ENCODE measurements around the gene RDH11.

The RDH11 gene

DNA sequence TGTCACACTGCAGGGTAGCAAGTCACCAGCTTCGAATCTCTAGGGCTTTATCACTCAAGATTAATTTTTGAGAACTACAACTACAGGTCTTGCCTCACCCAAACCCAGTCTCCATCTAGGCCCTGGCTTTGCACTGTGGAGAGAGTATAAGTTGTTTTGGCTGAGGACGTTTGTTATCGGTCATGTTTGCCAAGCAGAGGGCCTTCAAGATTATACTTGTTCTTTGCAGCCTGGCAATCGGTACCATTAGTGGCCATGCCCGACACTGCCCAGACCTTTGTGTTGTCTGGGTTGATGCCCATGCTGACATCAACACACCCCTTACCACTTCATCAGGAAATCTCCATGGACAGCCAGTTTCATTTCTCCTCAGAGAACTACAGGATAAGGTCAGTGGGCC is 50.1 kb downstream of the RDH11 start:
- TF ChIP-seq, protein P1, sequence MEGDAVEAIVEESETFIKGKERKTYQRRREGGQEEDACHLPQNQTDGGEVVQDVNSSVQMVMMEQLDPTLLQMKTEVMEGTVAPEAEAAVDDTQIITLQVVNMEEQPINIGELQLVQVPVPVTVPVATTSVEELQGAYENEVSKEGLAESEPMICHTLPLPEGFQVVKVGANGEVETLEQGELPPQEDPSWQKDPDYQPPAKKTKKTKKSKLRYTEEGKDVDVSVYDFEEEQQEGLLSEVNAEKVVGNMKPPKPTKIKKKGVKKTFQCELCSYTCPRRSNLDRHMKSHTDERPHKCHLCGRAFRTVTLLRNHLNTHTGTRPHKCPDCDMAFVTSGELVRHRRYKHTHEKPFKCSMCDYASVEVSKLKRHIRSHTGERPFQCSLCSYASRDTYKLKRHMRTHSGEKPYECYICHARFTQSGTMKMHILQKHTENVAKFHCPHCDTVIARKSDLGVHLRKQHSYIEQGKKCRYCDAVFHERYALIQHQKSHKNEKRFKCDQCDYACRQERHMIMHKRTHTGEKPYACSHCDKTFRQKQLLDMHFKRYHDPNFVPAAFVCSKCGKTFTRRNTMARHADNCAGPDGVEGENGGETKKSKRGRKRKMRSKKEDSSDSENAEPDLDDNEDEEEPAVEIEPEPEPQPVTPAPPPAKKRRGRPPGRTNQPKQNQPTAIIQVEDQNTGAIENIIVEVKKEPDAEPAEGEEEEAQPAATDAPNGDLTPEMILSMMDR (IDR thresholded peaks at IDR 0.05; ENCODE audit: control insufficient read depth, insufficient read depth, low read depth, low read length, missing control alignments): no peak
- no peak overlapping the region for H3K4me3 ChIP-seq (ENCODE audit: control insufficient read depth, low read depth, low read length)
- no peak for DNase-seq (ENCODE audit: low read depth)

DNA sequence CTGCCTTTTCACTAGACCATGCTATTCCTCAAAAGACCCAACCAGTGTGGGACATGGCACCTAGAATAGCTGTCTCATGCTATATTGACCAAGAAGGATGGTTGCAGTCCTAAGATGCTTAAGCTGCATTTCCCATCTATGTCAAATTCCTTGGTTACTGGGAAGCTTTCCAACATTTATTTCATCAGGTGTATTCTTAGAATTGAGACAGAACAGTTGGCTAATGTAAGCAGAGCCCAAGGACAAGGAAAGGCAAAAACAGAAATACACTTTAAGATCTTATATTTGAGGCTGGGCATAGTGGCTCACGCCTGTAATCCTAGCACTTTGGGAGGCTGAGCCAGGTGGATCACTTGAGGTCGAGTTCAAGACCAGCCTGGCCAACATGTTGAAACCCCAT is 51.1 kb downstream of the RDH11 start:
- TF ChIP-seq, protein P1 (IDR thresholded peaks at IDR 0.05; ENCODE audit: control insufficient read depth, insufficient read depth, low read depth, low read length, missing control alignments): no peak
- DNase-seq (ENCODE audit: low read depth): no peak
- no peak overlapping the region for H3K4me3 ChIP-seq (ENCODE audit: control insufficient read depth, low read depth, low read length)

- no peak overlapping the region for H3K4me3 ChIP-seq (ENCODE audit: control insufficient read depth, low read depth, low read length)
- DNase-seq (ENCODE audit: low read depth): no peak
- TF ChIP-seq, protein P1 (IDR thresholded peaks at IDR 0.05; ENCODE audit: control insufficient read depth, insufficient read depth, low read depth, low read length, missing control alignments): no peak
These were observed 51.9 kb downstream of the RDH11 start for GRCh38 chr14:67643713-67644112.

DNA sequence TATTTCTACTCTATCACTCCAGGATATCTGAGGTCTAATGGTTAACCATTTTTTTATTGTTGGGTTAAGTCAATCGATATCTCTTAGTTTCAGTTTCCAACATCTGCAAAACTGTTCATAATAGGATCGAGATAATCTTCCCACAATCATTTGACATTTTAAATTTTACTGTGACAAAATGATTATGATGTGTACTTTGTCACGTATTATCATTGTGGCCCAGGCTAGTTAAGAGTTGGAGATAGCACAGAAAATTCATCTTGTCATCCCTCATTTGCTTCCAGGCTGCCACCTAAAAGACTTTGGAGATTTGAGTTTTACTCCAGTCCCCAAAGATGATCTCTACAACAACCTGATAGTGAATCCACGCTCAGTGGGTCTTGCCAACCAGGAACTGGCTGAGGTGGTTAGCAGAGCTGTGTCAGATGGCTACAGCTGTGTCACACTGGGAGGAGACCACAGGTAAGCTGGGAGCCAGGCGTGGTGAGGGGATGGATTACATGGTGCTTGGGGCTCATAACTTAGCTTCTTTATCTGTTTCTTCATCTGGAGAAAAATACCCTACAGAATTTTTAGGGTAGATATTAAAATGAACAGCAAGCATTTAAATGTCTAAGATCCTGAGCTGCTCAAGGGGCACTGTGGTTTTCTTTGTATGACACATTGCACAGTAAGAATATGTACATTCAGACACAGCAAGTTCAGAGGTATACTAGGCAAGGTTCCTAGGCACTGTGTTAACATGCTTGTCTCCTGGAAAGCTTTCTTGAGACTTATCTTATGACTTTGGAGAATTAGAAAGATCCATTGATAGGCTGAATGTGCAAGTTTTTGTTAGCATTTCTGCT is 53.4 kb downstream of the RDH11 start:
- DNase-seq (ENCODE audit: low read depth): no peak
- TF ChIP-seq, protein P1 (IDR thresholded peaks at IDR 0.05; ENCODE audit: control insufficient read depth, insufficient read depth, low read depth, low read length, missing control alignments): no peak
- H3K4me3 ChIP-seq (ENCODE audit: control insufficient read depth, low read depth, low read length): no peak overlapping the region

DNA sequence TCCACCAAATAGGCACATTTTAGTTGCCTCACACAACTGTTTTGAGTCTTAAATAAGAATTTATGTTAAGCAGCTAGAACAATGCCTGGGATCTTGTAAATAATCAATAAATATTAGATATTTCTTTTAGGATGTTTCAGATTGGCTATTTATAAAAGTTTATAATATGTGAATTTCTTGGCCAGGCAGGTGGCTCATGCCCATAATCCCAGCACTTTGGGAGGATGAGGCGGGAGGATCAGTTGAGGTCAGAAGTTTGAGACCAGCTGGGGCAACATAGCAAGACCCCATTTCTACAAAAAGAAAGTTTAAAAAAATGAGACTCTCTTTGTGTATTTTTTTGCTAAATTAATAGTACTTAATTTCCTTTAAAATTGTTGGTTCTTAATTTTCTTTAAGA is 54.1 kb downstream of the RDH11 start:
- TF ChIP-seq, protein P1 (IDR thresholded peaks at IDR 0.05; ENCODE audit: control insufficient read depth, insufficient read depth, low read depth, low read length, missing control alignments): no peak
- DNase-seq (ENCODE audit: low read depth): no peak
- no peak overlapping the region for H3K4me3 ChIP-seq (ENCODE audit: control insufficient read depth, low read depth, low read length)

DNA sequence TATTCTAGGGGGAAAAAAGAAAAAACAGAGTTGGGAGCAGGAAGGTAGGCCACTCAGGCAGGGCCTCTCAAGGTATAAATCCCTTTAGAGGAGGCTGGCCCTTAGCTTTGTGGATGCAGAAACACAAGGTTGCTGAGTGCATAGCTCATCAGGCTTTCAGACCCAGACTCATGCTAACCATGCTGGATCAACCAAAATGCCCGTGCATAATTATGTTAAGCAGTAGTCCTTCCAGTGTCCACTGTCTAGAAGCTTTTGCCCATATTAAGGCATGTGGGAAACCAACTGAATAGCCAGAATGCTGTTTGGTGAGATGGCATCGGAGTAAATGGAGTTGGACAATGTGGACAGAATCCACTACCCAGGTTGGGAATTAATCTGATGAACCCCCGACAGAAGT is 56.9 kb downstream of the RDH11 start:
- no peak for DNase-seq (ENCODE audit: low read depth)
- TF ChIP-seq, protein P1 (IDR thresholded peaks at IDR 0.05; ENCODE audit: control insufficient read depth, insufficient read depth, low read depth, low read length, missing control alignments): no peak
- no peak overlapping the region for H3K4me3 ChIP-seq (ENCODE audit: control insufficient read depth, low read depth, low read length)
